Urinary bladder (tissue), 4 donors: Measurements from ENCODE around the gene PRRC2C. TPM values are rescaled to one million over a fixed set of nuclear protein-coding genes. Genes with fewer than 3 reads are reported as not detected.

Experiments used
- DNase-seq: peaks from one replicate; pipeline ENCODE4 v3.0.0-alpha.2; 2015; ENCODE audit errors: extremely low spot score
- H3K27ac ChIP-seq: one replicate; pipeline ENCODE4 v1.5.1; 2013; ENCODE audit warnings: low read depth, mild to moderate bottlenecking, moderate library complexity
- H3K36me3 ChIP-seq: one replicate; pipeline ENCODE4 v1.6.1; 2013; ENCODE audit warnings: mild to moderate bottlenecking, moderate library complexity; ENCODE audit not compliant: insufficient read depth
- H3K4me1 ChIP-seq: one replicate; pipeline ENCODE4 v1.6.1; 2013; ENCODE audit warnings: mild to moderate bottlenecking, moderate library complexity; ENCODE audit not compliant: insufficient read depth
- H3K4me3 ChIP-seq: one replicate; pipeline ENCODE4 v1.5.1; 2013; ENCODE audit warnings: low read depth, low read length
- WGBS: extraction: QIAGEN DNeasy Blood & Tissue Kit; methylation state at CpG from one replicate; pipeline ENCODE4 v1.1.7; 2013; 5-methylcytosine and 5-hydroxymethylcytosine counted together
- polyA plus RNA-seq: library from polyadenylated mRNA; stranded (reverse); fragments of 200-250 nt; gene quantifications from one replicate; pipeline ENCODE4 v1.2.3, GENCODE V29; 2013
- small RNA-seq: library from RNA; depleted of rRNA; stranded (forward); fragments of <200 nt; gene quantifications from one replicate; pipeline ENCODE3, GENCODE V24; 2014
- total RNA-seq: library from RNA; depleted of rRNA; stranded (reverse); fragments of >200 nt; gene quantifications from one replicate; pipeline ENCODE4 v1.2.3, GENCODE V29; 2014
- donor health status: healthy with polysubstance abuse.
- donor health status: healthy.

PRRC2C gene
- total and polyA plus RNA-seq, 2 donors, result 36.5 to 69.9 TPM

GRCh38 chr1:171641076-171641864 is 155.9 kb downstream of the PRRC2C start:
- WGBS, result 65% methylated on average over 10 of the region's 10 CpGs
- H3K36me3 ChIP-seq, result no peaks in the 10 kb centered on the region
- no peak overlapping the region for H3K27ac ChIP-seq
- no peaks in the 10 kb centered on the region for H3K4me1 ChIP-seq
- no peak for DNase-seq
- no peak overlapping the region for H3K4me3 ChIP-seq

- no peaks in the 10 kb centered on the region for H3K36me3 ChIP-seq
- WGBS, result 90% methylated on average over 4 of the region's 4 CpGs
- H3K4me3 ChIP-seq, result no peak overlapping the region
- no peaks in the 10 kb centered on the region for H3K4me1 ChIP-seq
- no peak for DNase-seq
- no peak overlapping the region for H3K27ac ChIP-seq
These were observed 156.9 kb downstream of the PRRC2C start for GRCh38 chr1:171642197-171642596.

Small RNAs within 50 kb of the gene (small RNA-seq; reads per million reads assigned to genes)
- gene CYCSP53, result not detected

Other genes with a start within 250 kb of the PRRC2C start
- gene FMO1, start 237.0 kb upstream of the PRRC2C start, total RNA-seq, result 3.5 TPM
- gene FMO1, start 237.0 kb upstream of the PRRC2C start, polyA plus RNA-seq, result 0.42 TPM
- 13.8 TPM for gene FMO4, start 171.3 kb upstream of the PRRC2C start, total RNA-seq
- 3.2 TPM for gene FMO4, start 171.3 kb upstream of the PRRC2C start, polyA plus RNA-seq
- gene MYOCOS, start 136.7 kb downstream of the PRRC2C start, total RNA-seq, result not detected
- gene MYOCOS, start 136.7 kb downstream of the PRRC2C start, polyA plus RNA-seq, result not detected
- 1.4 TPM for gene MYOC, start 167.2 kb downstream of the PRRC2C start, total RNA-seq
- 32.2 TPM for gene MYOC, start 167.2 kb downstream of the PRRC2C start, polyA plus RNA-seq